Measurements from ENCODE around the gene CHSY3. TPM values are rescaled to one million over a fixed set of nuclear protein-coding genes. Genes with fewer than 3 reads are reported as not detected.

The CHSY3 gene
- 1 to 10 TPM; 4.6 to 5.4 (median 5.3) TPM for polyA plus RNA-seq (ENCODE audit: insufficient read length in 3 of 3)

DNA sequence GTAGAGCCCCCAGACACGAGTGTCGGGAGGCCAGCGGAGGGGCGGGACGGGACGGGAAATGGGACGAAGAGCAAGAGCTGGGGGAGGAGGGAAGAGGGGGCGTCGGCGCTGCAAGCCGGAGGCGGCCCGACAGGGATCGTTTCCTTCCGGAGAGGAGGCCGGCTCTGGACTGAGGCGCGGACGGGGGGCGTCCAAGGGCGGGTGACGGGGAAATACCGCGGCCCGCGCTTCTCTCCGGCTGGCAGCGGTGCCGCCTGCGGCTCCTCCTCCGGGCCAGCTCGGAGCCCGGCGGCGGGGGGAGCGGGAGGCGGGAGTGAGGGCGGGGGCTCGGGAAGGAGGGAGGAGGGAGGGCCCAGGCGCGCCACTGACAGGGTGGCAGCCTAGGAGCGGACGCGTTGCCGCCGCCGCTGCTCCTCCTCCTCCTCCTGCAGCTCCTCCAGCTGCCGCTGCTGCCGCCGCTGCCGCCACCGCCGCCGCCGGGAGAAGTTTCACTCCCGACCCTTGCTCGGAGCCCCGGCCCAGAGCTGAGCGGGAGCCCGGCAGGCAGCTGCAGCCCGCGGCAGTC lies at the start of gene CHSY3:
Gene CHSY3 (plus strand): TSS at position 364 of the 565 bp plus-strand sequence.
- DNase-seq (ENCODE audit: low read depth in 3 of 3, low spot score in 2 of 3), result peak in 1 of 3 donors; percentile 49

DNA sequence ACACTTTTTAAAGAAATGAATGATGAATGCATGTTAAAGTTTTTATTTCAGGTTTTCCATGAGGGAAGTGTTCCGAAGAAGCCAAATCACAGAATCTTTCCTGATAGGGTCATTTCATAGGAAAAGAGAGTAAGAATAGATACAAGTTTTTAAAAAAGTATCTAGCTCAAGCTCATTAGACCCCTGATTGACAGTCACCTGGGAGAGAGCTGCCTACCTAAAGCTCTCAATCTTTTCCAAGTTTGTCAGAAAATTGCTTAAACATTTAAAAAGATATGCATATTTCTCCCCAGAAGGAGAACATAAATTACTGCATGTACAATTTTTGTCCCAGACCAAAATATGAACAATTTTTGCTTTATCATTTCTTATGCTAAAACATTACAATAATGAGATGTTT lies 47.9 kb upstream of the CHSY3 start:
- DNase-seq (ENCODE audit: low read depth in 3 of 3, low spot score in 2 of 3), result no peak

DNA sequence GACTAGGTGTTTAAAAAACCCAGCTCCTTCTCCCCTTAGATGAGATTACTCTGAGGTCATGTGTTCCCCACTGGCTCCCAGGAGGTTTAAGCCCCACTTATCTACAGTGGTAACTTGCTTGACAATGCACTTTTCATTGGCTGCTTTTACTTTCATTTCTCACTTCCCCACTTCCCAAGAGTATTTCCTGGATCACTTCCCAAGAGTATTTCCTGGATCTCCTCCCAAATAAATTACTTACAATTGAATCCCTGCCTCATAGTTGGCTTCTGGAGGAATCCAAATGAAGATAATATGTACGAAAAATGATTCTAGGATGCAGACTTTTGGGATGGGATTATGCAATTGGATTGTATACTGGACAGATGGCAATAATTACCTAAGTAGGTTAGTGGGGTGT lies 47.1 kb upstream of the CHSY3 start:
- DNase-seq (ENCODE audit: low read depth in 3 of 3, low spot score in 2 of 3), result no peak

DNA sequence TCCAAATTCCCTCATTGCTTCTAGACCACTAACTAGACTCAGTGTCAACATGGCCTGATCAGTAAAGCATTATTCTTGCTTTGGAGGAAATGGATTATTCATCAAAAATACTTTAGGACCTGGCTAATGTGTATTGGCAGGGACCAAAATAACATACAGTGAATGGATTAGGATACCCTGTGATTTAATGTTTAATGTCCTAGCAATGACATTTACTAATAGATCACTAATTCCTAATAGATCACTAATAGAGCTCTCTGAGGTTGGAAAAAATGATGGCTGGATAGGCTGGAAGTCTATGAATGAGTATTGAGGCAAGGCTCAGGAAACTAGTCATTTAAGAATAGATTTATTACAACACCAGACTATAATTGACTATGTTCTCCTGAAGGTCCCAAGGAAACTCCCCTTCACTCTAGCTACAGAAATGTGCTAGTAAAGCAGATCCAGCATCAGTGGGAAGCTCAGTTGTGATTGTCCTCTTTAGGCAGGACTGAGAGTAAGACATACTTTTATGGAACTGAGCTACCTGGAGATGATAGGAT lies 46.1 kb upstream of the CHSY3 start:
- no peak for DNase-seq (ENCODE audit: low read depth in 3 of 3, low spot score in 2 of 3)

DNA sequence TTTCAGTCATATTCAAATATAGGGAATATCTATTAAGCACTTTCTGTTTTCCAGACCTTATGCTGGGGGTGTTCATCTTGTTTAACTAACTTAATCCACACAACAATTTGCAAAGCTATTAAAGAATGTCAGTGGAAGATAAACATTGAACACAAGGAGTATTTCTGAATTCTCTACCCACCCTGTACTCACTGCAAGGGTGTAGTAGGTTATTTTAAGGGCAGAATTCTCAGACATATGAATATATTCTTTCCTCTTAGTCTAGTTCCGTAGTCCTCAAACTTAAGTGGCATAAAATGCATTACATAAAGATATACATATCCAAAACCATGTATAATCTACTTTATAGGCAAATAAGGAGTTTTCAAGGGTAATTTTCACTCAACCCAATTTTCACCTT lies 19.9 kb upstream of the CHSY3 start:
- DNase-seq (ENCODE audit: low read depth in 3 of 3, low spot score in 2 of 3), result no peak

DNA sequence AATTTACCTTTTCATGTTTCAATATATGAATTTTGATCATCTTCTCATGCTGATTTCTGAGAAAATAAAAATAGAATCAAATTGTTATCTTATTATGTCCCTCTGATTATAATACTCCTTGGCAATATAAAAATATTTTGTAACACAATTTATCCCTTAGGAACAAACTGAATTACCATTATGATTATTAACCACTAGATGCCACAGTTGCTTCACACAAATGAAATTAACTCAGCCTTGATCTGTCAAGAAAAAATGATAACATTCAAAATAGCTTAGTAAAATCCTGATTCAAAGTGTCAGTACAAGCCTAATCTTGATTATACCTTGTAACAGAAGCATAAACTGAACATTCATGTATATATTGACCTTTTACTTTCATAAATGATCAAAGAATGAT lies 4.8 kb upstream of the CHSY3 start:
- DNase-seq (ENCODE audit: low read depth in 3 of 3, low spot score in 2 of 3), result no peak

DNA sequence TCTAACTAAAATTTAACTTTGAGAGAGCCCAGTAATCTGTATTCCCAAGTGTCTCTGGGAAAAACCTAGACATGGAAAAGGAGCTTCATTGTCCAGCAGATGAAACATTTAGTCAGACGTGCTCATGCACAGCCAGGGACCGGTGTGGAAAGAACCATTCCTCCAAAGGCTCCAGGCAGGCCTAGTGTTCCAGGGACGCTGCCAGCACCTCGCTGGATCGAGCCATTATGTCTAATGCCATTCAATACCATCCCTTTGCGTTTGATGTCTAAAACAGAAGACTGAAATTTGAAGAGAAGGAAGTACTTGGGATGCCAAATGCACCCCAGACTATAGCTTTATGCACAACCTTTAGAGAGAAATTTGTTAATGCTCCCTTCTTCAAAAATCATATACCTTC lies 1.4 kb upstream of the CHSY3 start:
- no peak for DNase-seq (ENCODE audit: low read depth in 3 of 3, low spot score in 2 of 3)

DNA sequence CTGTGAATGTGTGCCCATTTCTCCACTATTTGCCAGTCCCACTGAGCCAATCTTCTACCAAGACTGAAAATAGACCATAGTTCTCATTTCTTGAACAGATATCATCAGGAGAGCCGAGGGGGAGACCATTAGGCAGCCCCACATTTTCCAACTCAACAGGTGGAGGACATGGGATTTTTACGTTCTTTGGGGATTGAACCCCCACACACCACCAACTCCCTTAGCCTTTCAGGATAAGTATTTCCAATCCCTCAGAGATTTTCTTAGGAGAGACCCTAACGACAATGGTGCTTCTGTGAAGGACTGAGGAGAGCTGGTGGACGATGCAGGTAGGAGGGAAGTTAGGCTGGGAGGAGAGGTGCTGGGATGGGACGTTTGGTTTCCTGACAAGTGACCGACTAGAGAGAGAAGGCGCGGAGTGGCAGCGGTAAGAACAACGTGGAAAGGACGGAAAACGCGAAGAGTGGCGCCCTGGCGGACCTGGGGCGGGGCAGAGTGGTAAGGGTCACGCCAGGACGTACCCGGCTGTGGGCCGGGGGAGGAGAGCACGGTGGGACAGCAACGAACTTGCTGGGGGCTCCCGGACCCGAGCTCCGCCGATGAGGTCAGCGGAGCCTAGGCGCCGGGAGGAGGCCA lies 681 bp upstream of the CHSY3 start:
- DNase-seq (ENCODE audit: low read depth in 3 of 3, low spot score in 2 of 3), result peak in 1 of 3 donors; percentile 1

DNA sequence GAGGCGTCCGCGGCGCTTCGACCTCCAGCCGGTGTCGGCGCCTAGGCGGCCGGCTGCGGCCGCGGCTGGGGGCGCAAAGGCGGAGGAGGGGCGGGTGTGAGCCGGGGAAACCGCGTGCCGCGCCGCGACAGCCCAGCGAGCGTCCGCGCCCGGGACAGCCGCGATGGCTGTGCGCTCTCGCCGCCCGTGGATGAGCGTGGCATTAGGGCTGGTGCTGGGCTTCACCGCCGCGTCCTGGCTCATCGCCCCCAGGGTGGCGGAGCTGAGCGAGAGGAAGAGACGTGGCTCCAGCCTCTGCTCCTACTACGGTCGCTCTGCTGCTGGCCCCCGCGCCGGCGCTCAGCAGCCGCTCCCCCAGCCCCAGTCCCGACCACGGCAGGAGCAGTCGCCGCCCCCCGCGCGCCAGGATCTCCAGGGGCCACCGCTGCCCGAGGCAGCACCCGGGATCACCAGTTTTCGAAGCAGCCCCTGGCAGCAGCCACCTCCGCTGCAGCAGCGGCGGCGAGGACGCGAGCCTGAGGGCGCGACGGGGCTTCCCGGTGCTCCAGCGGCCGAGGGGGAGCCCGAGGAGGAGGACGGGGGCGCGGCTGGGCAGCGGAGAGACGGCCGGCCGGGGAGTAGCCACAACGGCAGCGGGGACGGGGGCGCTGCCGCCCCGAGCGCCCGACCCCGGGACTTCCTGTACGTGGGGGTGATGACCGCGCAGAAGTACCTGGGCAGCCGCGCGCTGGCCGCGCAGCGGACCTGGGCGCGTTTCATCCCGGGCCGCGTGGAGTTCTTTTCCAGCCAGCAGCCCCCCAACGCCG lies 605 bp downstream of the CHSY3 start:
- peak in 1 of 3 donors; percentile 2 for DNase-seq (ENCODE audit: low read depth in 3 of 3, low spot score in 2 of 3)

DNA sequence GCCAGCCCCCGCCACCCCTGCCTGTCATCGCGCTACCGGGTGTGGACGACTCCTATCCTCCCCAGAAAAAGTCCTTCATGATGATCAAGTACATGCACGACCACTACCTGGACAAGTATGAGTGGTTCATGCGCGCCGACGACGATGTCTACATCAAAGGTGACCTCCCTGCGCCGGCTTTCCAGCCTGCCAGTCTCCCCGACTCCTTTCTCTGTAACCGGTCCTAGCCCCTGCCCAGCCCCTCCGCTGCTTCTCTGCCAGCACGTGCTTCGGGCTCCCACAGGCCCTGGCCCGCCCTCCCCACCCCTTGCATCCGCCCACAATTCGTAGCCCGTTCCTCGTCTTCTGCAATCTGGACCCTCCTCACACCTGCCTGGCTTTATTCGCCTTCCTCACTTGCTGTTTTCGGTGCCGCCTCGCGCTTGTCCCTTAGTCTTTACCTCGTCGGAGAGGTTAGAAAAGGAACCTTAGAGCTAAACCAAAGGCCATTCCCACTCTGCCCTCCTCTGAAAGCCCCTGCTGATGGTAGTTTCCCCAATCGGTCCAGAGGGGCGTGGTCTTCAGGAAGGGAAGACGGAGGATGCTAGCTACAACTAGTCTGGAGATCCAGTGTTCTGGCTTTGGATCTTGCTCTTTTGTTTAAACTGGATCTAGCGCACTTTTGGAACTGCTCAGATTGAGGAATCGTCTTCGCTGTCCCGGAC lies 1.4 kb downstream of the CHSY3 start:
- DNase-seq (ENCODE audit: low read depth in 3 of 3, low spot score in 2 of 3), result no peak

DNA sequence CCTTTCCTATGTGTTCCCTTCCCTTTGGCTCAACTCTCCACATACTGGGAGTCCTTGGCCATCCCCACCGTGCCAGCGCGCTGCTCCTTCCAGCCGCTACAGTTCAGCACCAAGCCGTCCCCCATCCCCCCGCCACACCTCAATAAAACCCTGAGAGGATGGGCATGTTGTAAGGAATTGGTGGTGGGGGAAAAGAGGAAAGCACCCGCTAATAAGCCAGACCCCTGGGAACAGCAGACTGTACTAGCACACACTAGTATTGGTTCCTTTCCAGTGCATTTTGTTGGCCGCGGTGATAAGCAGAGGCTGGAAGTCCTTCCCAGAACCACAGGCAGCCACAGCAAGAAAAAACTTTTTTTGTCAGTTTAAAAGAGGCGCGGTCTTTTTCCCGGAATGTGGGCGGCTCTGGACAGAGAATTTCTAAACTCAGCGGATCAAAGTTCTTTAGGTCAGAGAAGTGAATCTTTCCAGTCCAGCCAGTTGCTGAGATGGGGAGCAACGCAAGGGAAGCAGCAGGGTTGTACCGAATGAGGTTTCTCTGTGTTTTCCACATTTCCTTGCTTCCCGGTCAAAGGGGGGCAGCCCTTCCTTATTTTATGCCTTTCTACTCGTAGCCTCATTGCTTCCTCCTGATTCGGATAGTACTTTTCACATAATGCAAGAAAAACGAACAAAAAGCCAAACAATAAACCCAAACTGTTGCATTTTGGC lies 2.1 kb downstream of the CHSY3 start:
- DNase-seq (ENCODE audit: low read depth in 3 of 3, low spot score in 2 of 3), result no peak

DNA sequence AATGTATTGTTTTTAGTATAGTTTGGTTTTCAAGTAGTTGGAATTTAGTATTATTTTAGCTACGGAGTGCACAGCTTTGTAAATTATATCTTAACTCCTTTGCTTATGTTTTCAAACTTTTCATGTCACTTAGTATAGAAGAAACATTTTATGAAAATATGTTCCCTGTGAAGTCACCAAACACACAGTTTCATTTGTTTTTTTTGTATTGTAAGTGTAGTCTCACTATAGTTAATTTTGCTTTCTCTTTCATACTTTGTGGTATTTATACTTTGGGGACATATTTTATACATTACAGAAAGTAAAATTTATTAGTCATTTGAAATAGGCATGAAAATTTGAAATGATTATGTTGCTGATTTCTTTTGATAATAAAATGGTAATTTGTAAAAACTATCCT lies 5.0 kb downstream of the CHSY3 start:
- no peak for DNase-seq (ENCODE audit: low read depth in 3 of 3, low spot score in 2 of 3)

DNA sequence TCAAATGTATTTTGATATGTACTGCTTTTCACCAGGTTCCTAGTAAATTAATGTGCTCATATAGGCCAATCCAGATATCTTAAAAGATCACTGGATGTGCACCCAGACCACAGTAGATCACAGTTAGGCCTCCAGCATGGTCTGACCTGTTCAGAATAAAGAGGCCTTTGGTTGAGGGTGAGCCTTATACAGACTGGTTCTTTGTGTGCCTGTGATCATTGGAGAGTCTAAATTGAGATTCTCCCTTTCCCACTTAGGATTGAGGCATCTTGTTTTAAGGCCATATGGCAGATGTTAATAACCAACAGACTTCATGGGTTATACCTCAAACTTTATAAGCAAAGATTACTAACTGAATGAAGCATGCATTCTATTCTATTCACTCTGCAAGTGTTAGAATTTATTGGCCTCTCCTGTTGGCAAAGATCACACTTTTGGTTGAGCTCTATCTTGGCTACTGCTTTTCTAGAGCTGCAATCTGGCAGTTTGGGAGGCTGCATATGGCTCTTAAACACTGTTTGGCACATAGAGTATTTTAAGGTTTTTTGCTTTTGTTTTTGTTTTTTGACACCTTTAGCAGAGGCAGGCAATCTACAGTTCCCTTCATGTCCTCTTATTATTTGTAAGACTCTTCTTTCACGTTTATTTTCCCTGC lies 8.5 kb downstream of the CHSY3 start:
- DNase-seq (ENCODE audit: low read depth in 3 of 3, low spot score in 2 of 3), result no peak

DNA sequence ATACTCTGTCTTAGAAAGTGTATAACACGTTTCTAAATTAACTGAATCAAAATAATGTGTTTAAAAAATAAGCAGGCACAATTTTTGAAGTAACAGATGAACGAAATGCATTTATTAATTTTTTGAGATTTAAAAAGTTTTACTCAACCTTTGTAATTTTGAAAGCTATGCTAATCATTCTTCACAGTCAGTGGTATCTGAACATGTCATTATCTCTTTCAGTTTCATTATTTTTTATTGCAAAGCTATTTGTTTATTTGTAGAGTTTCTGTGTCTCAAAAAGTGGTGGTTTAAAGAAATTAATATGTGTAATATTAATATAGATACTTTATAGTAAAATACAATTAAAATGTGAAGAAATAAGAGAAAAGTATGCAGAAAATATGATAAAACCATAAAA lies 11.2 kb downstream of the CHSY3 start:
- no peak for DNase-seq (ENCODE audit: low read depth in 3 of 3, low spot score in 2 of 3)

DNA sequence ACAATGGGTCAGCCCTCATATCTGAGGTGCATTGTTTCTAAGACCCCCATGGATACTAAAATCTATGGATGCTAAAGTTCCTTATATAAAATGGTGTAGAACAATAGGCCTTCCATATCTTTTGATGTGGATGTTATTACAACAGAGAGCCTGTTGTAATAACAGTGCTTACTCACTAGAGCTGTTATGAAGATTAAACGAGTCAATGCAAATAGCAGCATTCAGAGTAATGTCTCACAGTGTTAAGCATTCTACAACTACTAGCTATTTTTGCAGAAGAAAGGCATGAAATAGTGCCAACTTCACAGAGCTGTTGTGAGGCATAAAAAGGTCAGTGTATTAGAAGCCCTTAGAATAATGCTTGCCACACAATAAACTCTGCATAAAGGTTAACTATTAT lies 13.0 kb downstream of the CHSY3 start:
- DNase-seq (ENCODE audit: low read depth in 3 of 3, low spot score in 2 of 3), result no peak

DNA sequence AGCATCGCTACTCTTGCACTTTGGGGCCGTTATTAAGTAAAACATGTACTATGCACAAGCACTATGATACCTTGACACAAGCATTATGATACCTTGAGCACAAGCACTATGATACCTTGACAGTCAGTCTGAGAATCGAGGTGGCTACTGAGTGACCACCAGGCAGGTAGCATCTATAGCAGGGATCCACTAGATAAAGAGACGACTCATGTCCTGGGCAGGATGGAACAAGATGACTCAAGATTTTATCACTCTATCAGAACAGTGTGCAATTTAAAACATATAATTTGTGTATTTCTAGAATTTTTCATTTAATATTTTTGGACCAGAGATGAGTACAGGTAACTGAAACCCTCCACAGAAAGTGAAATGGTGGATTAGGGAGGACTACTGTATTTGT lies 16.9 kb downstream of the CHSY3 start:
- DNase-seq (ENCODE audit: low read depth in 3 of 3, low spot score in 2 of 3), result no peak

DNA sequence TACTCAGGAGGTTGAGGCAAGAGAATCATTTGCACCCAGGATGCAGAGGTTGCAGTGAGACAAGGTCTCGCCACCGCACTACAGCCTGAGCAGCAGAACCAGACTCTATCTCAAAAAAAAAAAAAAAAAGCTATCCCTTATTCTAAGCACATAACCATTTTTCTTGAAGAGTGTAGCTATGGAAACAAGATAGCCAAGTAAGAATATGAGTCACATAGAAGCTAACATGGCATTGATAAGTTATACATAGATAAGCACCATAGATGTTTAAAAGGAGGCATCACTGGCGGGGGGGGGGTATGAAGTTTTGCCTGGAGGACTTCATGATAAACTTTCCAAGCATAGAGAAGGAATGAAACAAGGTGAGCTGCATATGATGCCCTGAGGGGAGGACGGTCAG lies 26.0 kb downstream of the CHSY3 start:
- no peak for DNase-seq (ENCODE audit: low read depth in 3 of 3, low spot score in 2 of 3)

DNA sequence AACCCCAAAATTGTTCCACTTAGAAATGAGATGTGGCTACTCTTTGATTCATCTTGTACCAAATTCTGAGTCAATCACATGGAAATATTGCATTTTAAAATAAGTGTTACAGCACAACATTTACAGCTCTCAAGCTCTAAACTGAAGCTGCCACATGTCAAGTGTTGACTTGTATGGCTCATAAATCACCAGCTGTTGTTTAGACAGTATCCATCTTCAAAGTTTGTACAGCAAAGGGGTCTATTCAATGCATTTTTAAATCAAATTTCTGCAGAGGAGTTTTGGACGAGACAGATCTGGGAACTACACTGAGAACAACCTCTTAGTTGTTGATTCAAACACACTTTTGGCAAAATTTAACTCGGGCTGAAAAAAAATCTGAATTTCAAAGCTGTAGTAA lies 31.4 kb downstream of the CHSY3 start:
- DNase-seq (ENCODE audit: low read depth in 3 of 3, low spot score in 2 of 3), result no peak

DNA sequence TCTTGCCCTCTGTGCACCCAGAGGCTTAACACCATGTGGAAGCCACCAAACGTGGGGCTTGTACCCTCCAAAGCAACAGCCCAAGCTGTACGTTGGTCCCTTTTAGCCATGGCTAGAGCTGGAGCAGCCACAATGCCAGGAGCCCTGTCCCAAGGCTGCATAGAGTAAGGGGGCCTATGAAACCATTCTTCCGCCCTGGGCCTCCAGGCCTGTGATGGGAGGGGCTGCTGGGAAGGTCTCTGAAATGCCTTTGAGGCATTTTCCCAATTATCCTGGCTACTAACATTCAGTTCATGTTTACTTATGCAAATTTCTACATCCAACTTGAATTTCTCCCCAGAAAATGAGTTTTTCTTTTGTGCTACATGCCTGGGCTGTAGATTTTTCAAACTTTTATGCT lies 33.8 kb downstream of the CHSY3 start:
- DNase-seq (ENCODE audit: low read depth in 3 of 3, low spot score in 2 of 3), result no peak

DNA sequence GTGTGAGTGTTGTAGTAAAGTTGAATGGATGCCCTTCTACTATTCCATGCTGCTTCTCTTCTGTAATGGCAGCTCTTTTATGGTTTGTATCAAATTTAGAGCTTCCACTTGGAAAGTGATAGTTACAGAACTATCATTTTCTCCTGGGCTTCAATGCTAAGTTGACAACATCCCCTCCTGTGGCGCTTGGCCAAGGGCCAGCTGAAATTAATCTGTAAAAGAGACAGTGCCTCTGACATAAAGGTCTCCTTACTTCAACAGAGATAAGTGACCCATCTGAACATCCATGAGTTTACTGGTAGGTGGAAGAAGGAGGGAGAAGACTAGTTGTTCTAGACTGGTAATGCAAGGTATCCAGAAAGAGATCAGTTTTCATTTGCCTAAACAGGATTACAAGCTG lies 39.7 kb downstream of the CHSY3 start:
- peak in 1 of 3 donors; percentile 19 for DNase-seq (ENCODE audit: low read depth in 3 of 3, low spot score in 2 of 3)
